ENCODE measurements around the gene CCDC71.

Gene CCDC71

DNA sequence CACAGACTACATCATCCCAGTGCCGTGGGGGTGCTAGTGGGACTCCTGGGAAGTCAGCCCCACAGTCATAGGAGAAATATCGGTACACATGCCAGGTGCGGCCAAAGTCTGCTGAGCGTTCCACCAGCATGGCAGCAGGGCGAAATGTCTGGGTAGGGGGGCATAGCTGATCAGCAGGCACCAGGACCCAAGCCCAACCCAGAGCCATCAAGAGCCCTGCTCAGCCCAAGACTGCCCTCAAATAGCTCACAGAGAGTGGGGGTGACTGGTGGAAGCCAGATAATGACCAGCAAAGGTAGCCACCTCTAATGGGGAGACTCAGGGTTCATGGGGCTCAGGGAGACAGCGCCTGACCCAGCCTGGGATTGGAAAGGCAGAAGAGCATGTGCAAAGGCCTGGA is 34.6 kb downstream of the CCDC71 start:
- DNase-seq (ENCODE audit: low read depth) = no peak

DNA sequence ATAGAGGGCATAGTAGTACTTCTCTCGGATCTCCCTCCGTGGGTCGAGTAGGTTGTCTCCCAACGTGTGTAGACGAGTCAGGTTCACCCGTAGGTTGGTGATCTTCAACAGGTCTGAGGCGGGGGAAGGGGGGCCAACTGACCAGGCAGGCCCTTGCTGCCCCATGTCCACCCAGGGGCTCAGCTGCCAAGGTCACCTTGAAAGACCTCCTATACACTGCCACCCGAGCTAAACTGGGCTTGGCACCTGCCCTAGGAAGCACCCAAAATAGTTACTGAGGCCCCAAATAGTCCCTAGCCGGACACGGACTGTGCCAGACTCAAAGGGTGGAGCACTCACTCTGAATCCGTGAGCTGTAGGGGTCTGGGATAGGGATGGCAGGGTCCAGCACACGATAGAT is 35.1 kb downstream of the CCDC71 start:
- DNase-seq (ENCODE audit: low read depth) = no peak

DNA sequence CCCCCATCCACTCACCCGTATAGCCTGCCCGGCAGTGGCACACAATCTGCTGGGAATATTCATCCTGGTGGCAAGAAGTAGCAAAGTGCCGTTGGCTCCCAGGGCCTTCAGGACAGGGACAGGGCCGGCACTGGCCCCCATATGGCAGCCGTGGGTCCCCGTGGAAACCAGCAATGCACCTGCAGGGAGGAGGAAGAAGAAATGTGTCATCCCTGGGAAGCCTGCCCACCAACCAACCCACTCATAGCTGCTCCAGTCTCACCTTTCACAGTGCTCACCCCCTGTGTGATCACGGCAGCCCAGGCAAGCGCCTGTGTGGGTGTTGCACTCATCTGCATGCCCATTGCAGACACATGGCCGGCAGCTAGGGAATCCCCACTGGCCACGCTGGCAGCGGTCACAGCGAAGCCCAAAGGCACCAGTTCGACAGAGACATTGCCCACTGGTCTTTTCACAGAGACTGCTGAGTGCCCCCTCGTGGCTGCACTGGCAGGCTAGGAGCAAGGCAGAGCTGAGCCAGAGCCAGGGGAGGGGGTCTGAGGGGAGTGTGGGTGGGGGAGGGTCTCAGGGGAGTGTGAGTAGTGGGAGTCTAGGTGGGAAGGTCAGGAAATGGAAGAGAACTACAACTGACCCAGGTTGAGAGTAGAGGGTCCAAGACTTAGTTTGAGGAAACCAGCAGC is 41.0 kb downstream of the CCDC71 start:
- DNase-seq (ENCODE audit: low read depth) = no peak

DNA sequence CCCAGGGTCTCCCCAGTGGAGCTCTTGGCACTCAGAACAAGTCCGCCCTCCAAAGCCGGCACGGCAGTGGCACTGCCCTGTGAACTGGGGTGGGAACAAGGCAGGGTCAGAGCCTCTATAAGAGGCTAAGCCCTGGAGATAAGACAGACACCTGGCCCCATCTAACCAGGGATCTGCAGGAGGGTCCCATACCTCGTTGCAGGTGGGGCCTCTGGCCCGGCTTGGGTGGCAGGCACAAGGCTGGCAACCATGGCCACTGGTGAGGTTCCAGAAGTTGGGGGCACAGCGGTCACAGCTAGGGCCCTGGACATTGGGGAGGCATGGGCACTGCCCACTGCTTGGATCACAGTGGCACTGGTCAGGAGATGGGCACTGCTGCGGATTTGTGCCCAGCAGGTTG is 41.9 kb downstream of the CCDC71 start:
- no peak for DNase-seq (ENCODE audit: low read depth)

DNA sequence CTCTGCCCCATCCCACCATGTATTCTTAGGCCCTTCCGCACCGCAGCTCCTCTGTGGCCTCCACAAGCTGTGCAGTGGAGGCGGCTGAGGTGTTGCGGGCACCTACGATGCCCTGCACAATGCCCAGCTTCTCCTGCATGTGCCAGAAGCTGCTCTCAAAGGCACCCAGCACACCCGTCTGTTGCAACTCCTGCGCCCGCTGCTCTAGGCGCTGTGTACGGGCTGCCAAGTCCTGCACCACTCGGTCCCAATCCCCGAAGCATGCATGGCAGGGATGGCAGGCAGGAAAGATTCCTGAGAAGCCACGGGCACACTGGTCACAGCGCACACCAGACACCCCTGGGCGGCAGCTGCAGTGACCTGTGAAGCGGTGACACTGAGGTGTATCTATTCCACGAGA is 42.4 kb downstream of the CCDC71 start:
- no peak for DNase-seq (ENCODE audit: low read depth)

DNA sequence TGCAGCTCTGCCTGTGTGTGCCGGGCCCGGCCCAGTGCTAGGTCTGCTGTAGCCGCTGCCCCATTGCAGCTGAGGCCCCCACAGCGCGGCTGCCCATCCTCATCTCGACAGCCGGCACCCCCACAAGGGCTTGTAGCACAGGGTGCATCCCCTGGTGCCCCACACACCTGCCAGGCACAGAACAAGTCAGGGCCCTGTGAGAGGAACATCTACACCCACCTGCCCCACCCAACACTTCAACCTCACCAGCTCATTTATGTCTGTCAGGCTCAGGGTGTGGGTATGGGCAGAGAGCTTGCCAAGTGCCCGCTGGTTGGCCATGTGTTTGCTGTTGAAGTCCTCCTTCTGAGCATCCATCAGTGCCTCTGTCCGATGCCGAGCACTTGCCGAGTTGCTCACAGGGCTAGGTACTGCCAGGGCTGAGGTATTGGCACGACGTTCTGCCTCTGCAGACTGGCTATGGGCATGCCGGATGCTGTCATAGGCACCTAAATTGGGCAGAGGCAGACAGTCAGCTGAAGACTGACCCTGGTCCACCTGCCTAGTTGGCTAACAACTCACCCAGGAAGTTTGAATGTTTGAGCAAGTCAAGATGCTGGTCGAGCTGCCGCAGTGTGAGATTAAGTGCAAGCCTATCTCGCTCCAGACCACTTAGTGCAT is 43.1 kb downstream of the CCDC71 start:
- DNase-seq (ENCODE audit: low read depth) = no peak

DNA sequence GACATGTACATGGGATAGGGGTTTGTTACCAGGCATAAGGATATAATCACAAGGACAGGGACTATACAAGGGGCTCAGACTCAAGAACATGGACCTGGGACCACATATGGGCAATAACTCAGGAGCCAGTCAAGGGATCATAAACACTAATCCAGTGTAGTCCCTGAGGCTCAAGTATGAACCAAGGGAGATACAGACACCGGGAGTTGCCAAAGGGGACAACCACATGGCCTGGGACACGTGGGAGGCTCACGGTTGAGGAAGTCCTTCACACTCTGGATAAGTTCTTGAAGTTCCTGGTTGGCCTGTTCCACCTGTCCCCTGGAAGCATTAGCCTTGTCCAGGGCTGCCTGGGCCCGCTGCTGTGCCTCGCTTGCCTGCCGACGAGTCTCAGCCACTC is 43.7 kb downstream of the CCDC71 start:
- no peak for DNase-seq (ENCODE audit: low read depth)

DNA sequence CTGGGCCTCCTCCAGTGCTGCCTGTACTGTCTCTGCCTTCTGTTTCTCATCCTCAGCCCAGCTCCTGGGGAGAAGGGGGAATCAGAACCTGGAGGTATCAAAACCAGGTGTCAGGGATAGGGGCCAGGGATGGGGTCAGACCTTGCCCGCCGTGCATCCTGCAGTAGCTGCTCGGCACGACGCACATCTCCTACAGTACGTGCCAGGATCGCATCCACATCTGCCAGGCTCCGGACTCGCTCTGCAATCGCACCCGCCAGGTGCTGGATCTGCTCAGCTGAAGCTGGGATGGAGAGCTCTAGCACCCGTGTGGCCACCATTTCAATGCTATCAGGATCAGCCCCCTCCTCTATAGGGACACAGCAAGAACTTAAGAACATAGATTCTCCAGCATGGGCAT is 44.1 kb downstream of the CCDC71 start:
- no peak for DNase-seq (ENCODE audit: low read depth)

DNA sequence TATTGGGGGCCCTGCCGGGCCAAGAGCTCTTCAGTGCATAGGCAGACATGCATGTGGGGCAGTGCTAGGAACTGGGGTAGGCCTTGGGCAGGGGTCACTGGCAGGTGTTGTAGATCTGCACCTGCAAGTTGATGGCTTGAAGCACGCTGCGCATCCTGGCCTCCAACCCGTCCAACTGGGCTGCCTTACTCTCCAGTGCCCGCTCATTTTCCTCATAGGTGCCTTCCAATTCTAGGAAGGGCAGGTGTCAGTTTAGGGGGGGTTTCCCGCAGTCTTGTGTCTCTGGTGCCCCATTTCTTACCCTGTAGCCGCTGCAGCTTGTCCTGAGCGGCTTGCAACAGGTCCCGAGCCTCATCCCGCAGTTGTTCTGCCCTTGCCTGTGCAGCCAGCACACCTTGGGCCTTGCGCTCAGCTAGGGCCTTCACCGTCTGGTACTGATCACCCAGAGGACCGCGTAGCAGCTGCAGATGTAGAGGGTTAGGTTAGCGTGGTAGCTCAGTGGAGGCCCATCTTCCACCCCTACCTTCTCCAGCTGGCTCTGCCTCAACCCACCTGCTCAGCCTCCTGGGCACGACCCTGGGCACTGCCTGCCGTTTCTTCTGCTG is 44.9 kb downstream of the CCDC71 start:
- DNase-seq (ENCODE audit: low read depth) = no peak

DNA sequence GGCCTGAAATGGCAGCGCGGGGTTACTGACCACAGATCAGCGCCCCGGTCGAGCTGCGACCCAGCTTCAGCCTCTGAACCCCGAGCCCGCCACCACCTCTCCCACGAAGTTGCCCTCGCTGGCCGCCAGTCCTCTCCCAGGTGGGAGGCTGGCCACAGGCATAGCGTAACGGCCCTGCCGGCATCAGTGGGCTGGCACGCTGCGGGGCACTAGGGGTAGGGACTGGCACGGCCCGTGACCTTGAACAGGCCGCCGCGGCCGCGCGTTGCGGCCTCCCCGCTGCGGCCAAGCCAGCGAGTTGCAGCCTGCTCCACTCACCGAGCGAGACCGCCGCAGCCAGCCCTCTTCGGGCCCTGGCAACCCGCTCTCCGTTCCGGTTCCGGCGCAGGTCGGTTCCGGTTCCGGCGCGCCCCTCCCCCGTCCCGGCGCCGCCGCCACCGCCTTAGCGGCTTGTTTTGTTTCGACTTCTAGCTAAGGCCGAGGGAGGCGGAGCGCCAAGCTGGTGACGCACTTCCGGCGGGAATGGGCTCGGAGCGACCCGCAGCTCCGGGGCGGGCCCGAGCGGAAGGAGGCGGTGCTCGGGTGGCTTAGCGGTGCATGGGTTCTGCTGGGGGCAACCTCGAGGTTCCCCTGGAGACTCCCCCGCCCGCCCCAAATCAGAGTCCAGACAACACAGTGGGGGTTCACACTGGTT is 45.5 kb downstream of the CCDC71 start, which contains the start of gene USP19:
USP19 (minus strand) TSS at position 386 of the 694 bp plus-strand sequence. CDS start 1,678 bp downstream, outside the sequence.
- peak; percentile 93 for DNase-seq (ENCODE audit: low read depth)

DNA sequence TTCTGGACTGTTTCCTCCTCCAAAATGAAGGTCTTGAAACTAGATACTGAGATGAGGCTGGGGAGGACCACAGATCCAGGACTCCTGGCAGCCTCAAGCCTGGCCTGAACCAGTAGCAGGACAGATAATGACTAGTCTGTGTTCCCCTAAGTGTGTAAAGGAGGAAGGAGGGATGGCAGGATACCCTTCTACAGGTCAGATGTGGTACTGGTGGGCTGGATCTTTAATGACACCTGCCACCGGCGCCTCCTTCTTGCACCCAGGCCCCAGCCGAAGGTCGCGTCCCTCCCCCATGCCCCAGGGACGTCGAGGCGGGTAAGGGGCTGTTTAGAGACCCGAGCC is 46.1 kb downstream of the CCDC71 start:
- no peak for DNase-seq (ENCODE audit: low read depth)

DNA sequence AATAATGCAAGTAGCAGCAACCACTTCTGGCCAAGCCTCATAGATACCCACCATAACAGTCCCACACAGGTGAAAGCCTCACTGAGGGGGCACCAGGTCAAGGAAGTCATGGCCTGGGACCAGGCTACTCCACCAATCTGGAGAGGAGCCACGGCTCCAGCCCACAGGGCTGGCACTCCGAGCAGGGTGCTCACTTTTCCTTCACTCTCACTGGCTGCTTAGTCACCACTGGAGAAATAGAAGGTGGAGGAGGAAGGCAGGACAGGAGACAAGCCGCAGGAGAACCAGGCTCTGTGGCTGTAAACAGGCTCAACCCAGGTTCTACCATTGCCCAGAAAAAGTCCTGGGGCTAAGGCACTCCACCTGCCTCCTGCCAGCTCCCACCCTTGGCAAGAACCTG is 46.7 kb downstream of the CCDC71 start:
- no peak for DNase-seq (ENCODE audit: low read depth)

DNA sequence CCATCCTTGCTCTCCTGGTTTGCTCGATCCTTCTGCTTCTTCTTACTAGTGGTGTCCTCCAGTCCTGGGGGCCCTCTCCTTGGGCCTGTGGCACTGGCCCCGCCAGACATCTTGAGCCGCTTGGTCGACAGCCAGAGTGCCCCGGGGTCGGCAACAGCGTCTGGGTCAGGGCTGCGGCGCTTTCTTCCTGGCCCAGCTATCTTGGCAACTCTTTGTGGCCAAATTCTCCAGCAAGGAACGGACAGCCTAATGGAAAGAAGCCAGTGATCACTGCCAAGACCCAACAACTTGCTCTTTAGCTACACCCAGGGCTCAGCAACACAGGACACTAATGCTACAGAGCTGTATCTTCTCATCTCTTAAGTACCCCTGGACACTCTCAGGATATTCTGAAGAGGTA is 47.1 kb downstream of the CCDC71 start:
- no peak for DNase-seq (ENCODE audit: low read depth)

Measured in activated T-cell treated with anti-CD3 and anti-CD28 coated beads for 24 hours (primary cell).